HG02938 (cell line): ENCODE data around the gene NEURL1B.
"Not testable (repeated sequence)": the region's sequence is repeated elsewhere in the genome, so short reads cannot be mapped to it uniquely, and the experiment has no call there.

ENCODE experiments used
- ATAC-seq: cut with Tn5 transposase; IDR thresholded peaks from one replicate; pipeline ENCODE4 v1.9.1; 2021; ENCODE audit warnings: mild to moderate bottlenecking, moderate library complexity; ENCODE audit not compliant: unreplicated experiment

NEURL1B gene, protein sequence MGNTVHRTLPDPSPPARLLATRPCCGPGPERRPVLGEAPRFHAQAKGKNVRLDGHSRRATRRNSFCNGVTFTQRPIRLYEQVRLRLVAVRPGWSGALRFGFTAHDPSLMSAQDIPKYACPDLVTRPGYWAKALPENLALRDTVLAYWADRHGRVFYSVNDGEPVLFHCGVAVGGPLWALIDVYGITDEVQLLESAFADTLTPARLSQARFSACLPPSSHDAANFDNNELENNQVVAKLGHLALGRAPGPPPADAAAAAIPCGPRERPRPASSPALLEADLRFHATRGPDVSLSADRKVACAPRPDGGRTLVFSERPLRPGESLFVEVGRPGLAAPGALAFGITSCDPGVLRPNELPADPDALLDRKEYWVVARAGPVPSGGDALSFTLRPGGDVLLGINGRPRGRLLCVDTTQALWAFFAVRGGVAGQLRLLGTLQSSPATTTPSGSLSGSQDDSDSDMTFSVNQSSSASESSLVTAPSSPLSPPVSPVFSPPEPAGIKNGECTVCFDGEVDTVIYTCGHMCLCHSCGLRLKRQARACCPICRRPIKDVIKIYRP

DNA sequence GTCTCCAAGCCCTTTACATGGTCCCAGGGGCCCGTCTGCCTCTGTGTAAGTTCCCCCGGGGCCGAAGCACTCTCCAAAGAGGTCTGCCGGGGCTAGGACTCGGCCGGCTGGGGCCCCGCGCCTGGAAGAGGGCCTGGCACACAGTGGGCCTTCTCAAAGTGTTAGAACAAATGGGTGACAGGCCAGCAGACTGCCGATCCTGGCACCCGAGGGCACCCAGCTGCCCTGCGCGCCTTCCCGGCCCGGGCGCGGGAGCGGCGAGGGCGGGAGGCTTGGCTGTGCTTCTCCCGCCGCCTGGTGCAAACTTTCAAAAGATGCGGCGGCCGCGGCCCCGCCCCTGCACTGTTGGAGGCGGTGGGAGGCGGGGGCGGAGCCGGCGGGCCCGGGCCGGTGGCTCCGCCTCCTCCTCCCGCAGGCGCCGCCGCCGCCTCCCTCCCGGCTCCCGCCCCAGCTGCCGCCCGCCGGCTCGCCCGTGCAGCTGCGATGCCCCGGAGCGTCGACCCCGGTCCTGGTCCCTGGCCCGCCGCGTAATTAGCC lies at the start of gene NEURL1B:
Gene NEURL1B, plus strand, starts transcription at position 442 of the 537 bp plus-strand sequence. CDS start 144 bp downstream, outside the sequence.
- ATAC-seq = no peak

DNA sequence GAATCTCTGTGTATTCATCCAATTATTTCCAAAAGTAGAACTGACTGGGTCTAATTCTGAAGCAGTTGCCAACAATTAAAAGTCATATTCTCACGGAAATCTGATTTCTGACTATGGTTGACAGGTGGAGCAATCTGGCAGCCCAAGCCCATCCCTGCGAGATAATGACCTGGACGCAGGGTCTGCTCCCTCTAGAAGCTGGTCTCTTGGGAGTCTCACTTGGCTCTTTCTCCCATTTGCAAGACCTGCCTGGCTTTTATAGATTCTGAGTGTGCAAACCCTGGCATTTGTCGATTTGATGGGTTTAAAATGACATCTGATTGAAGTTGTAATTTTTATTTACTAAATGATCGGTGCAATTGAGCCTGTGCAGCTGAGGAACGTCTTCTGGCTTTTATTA lies 49.4 kb upstream of the NEURL1B start:
- no peak for ATAC-seq

DNA sequence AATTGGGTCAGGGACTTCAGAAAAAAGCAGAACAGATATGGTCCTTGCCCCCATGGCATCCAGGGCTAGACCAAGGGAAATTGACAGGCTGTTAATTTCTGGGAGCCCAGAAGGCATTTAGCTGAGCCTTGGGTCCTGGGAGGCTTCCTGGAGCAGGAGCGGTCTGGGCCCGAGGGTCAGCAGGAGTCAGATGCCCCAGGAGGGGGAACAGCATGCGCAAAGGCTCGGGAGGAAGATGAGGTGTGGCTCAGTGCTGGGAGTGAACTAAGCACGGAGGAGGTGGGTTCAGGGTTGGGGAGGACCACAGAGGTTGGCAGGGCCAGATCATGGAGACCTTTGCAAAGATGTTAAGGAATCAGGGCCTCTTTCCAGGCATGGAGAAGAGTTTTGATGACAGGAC lies 48.2 kb upstream of the NEURL1B start:
- no peak for ATAC-seq

DNA sequence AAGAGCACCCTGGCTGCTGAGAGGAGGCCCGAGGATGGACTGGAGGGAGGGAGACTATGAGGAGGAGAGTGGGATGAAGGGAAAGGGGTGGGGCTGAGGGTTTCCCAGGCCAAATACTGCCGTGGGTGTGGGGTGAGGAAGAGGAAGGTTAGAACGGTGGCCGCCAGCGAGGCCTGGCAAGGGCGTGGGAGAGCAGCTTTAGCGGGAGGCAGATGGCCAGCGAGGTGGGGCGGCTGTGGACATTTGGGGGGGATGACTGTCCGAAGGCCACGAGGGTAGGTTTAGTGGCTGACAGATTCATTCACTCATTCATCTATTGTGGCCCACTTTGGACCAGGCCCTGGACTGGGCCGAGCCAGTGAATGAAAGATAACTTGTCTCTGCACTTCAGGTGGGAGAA lies 47.8 kb upstream of the NEURL1B start:
- no peak for ATAC-seq

DNA sequence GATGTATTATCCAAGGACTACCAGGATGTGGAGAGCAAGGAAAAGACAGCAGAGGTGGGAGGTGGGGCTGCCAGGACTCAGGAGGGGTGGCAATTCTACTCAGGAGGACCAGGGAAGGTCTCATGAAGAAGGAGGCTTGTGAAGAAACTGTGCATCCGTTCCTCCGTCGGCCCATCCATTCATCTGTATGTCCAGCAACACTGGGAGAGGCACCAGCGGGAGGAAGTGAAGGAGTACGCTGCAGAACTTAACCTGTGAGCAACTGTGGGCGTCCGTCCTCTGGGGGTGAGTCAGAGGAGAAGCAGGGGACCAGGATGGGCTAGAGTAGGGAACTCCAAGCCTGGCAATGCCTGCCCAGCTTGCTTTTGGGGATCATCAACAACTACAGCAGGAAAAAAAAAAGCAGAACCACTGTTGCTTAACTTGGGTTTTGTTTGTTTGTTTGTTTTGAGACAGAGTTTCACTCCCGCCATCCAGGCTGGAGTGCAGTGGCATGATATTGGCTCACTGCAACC lies 47.3 kb upstream of the NEURL1B start:
- ATAC-seq = no peak

DNA sequence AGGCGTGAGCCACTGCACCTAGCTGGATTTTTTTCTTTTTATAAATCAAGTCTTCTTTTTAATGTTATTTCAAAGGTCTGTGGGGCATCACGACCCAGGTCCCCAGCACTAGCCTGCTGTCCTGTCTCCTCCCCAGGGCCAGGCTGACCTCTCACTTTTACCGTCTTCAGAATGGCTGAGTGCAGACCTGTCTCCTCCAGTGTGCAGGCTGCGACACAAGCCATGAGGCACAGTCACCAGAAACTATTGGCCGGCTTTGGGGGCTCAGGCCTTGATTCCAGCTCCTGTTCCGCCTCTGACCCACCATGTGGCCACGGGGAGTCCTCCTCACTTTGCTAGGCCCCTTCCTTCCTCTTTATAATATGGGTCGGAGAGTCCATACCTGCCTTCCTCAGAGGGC lies 46.6 kb upstream of the NEURL1B start:
- no peak for ATAC-seq

DNA sequence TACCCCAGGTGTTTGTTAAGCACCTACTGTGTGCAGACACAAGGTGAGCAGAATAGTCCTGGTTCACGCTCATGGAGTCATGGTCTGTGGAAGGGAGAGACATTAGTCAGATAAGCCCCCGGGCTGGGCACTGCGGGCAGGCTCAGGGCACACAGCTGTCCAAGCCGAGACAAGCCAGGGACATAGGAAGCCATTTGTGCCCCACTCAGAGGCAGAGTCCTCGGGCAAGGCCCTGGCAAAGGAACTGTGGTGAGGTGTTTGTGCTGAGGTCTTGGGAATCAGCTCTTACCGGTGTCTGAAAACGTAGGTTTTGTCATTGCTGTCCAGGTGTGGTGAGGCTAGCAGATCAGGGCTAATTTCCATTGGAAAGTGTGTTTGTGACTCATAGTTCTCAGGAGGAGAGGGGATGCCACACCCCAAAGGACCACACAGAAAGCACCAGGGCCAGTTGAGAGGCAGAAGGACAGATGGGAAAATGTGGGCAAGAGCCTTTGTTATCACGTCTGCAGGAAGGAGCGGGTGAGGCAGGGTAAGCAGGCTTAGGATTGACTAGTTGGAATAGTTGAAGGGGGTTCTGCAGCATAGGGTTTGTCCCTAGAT lies 46.1 kb upstream of the NEURL1B start:
- no peak for ATAC-seq

DNA sequence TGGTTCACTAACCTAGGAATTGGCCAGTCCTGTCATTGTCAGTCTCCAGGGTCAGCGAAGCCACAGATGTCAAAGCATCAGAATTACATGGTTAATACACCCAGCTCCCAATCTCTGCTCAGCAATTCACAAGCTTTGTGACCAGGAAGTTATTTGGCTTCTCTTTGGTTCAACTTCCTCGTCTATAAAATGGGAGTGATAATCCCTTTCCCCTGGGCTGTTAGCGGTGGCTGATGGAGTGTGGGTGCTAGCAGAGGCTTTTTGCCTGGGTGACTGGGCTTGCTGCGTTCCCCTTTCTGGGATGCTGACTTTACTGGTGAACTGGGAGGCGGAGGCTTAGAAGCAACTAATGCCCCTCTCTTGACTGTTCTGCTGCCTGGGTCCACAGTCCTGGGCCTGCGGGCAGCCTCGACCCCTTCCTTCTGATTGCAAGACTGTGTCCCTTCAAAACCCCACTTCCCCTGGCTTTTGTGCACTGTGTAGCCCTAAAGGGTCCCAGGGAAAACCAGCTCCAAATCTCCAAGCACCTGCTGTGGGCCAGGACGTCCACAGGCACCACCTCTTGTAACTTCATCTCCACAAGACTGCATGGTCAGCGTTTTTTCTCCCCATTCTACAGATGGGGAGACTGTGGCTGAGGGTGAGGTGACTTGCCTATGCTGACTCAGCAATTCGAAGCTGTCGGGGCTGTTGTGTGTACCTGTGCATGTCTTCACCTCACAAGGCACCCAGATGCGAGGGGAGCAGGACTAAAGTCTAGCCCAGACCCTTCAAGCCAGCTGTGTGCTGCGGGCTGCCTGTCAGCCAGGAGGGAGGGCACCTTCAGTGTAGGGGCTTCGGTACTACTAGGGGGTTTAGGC lies 45.2 kb upstream of the NEURL1B start:
- ATAC-seq = no peak

DNA sequence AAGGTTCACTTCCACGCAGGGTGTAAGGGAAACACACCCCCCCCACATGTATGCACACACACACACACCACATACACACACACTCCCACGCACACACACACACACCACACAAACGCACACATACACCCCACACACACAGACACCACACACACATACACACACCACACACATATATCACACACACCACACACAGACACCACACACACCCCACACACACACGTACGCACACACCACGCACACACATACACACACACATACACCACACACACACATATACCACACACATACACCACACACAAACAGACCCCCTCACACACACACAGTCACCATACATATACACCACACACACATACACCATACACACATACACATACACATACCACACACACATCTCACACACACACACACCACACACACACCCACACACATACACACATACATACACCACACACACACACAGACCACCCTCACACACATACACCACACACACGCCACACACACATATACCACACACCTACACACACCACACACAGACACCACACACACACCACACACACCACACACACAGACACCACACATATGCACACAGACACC lies 44.3 kb upstream of the NEURL1B start:
- no peak for ATAC-seq

DNA sequence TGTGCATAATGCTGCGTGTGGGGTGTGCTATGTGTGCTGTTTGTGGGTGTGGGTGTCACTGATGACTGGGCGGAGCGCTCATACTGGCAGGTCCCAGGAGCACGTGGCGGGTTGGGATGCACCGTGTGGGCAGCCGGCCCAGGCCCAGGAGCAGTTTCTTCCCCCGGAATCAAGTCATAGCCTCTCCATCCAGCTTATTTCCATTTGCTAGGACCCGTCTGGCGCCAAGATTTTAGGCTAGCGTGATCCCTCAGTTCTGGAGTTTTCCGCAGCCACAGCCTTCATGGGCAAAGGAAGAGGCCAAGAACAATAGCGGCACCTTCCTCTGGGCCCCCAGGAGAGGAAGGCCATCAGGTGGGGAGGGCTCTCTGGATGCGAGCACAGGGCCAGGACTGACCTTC lies 43.3 kb upstream of the NEURL1B start:
- no peak for ATAC-seq

DNA sequence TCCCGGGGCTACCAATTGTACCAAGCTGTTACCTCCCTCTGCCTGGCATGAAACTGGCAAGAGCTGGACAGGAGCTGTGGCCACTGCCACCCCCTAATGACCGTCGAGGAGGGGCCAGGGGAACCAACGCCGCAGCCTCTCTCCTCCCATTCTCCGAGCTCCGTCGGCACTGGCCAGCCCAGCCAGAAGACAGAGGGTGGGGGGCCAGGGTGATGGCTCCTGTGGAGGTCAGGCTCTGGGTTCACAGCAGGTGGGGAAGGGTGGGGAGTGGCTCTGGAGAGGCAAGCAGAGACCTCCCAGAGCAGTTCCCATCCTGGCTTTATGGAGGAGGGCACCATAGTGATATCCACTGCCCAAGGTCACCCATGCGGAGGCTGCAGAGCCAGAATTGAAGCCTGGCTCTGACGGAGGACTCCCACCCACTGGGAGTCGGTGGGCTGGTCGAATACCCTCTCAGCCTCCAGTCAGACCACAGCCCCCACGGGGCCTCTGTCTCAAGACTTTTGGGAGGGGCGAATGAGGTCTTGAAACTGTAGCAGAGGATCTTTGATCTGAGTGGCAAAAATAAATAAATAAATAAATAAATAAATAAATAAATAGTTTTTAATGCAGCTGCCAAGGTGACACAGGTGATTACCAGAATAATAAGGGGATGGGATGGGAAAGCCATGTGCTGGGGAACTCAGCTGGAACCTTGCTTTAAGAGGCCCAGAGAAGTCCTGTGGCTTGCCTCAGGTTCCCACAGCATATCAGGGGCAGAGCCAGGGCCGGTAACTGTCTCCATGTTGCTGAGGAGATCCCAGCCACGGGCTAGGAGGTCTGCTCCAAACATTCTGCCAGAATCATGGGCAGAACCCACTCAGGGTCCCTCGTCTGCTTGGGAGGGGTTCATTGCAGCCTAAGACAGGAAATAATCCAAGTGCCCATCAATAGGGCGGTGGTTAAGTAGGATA lies 42.5 kb upstream of the NEURL1B start:
- no peak for ATAC-seq

DNA sequence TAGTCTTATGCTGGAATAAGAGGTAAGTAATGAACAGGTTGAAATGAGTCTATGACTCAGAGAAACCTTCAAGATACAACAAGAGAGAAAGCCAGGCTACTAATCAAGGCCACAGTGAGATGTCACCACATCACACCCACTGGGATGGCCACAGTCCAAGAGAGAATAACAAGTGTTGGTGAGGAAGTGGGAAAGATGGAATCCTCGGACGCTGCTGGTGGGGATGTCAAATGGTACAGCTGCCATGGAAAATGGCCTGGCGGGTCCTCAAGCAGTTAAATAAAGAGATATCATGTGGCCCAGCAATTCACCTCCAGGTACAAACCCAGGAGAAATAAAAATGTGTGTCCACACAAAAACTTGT lies 41.9 kb upstream of the NEURL1B start:
- no peak for ATAC-seq

DNA sequence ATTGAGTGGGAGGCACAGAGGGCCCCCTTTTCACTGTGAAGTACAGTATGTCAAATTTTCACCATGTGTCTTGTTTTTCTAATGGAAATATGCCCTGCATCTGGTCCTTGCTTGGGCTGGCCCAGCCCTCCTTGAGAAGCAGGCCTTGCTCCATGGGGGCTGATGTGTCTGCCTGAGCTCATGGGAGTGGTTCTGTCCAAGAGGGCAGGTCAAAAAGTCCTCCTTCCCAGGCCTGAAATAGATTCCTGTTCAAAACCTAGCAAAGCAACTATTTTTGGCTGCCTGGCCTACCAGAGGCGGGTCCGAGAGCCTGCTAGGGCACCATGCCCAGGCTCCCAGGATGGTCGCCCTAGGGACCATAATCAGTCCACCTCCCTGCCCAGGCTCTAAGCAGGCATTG lies 40.5 kb upstream of the NEURL1B start:
- ATAC-seq = no peak

DNA sequence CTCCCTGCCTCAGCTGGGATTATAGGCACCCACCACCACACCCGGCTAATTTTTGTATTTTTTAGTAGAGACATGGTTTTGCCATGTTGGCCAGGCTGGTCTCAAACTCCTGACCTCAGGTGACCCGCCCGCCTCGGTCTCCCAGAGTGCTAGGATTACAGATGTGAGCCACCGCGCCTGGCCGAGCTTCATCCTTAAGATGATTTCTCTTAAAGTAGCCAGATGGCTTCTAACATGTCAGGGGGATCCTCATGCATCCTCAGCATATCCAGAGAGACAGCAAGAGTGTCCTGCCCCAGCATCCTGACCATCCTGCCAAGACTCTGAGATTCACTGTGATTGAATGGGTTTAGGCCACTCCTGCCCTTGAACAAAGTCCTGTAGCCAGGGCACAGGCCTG lies 39.5 kb upstream of the NEURL1B start:
- not testable (repeated sequence) for ATAC-seq

DNA sequence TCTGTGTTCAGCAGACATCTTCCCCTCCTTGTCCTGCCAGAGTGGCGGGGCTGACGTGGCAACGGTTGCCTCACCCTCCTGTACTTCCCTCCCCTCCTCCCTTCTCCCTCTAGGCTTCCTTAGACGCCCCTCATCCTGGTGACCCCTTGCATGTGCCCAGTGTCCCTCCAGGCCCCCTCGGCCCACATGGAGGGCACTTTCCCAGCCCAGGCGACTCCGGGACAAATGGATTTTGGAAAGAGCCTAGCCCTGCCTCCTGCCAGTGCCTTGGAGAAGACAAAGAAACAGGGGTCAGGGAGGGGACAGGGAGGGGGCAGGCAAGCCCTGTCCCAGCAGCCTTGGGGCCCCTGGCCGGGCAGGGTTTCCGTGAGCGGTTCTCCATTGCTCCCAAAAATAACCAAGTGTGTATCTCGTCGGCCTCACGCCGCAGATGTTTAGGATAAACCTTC lies 38.3 kb upstream of the NEURL1B start:
- no peak for ATAC-seq

DNA sequence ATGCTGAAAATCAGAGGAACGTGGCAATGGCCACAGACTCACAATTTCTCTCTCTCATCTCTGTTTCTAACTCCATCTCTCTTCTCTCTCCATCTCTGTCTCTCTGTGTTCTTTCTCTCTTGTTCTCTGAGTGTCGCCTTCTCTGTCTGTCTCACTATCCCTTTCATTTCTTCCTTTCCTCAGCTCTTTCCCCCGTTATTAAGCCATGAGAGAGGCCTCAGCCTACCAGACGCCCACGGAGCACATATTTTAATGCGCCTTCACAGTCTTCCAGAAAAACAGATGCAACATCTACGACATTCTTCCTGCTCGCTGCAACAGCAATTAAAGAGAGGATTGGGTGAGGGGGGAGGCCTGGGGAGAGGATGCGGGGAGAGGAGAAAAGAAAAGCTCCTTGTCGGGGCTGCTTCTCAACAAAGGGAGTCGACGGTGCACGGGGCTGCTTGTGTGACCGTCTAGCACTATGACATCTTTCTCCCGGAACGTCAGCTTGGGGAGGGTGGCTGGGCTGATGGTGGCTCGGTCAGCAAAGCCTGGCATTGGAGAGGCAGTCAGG lies 37.7 kb upstream of the NEURL1B start:
- no peak for ATAC-seq

DNA sequence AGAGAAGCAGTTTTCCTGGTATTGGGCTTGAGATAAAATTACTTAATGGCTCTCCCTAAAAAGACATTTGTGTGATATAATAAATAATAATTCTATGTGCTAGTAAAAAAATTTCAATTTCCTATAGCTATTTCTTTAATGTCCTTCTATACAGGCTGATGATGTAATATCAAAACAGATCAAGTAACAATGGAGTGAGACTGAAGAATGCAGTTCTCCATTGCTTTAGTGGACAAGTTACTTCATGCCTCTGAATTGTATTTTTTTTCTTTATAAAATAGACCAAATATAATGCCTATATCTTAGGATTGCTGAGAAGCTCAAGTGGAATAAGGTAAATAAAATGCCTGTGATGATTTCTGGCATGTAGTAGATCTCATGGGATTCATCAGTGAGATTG lies 35.6 kb upstream of the NEURL1B start:
- ATAC-seq = no peak

DNA sequence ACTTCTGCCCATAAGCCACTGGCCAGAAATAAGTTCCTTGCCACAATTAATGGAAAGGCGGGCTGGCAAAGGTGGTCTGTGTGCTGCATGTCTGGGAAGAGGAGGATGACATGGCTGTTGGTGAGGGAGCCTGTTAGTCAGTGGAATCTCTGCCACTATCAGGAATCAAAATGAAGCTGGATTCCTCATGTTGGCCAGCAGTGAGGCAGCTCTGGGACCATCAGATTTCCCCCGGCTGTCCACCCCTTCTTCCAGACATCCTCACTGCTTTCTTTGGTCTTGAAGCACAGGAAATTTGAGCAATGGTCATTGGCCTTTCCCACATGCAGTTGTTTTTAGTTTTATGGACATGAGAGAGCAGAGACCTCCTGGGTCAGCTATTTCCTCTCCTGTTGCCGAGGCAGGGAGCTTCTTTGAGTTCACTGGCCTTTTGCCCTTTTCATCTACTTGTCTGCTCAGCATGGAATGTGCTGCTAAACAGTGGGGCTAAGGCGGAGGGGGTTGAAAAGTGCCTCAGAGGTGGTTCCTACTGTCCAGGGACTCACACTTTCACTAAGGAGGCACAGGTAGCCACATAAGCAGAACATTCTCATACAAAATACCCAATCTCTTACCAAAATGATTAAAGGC lies 34.8 kb upstream of the NEURL1B start:
- ATAC-seq = no peak
